OCI-LY7 (cell line): ENCODE results near the gene ADCY9. TPM values are rescaled to one million over a fixed set of nuclear protein-coding genes. Genes with fewer than 3 reads are reported as not detected.

Experiments used
- BruUV-seq: library from RNA; stranded (reverse); fragments of 400-500 nt; replicated peaks from 2 replicates; lab custom pipeline; 2021; lab: Mats Ljungman, UMichigan
- CTCF ChIA-PET: fragments of 300-600 bp; sonication (Branson Sonifier 250); formaldehyde crosslinking; loops from one replicate; lab custom pipeline; 2022; ENCODE audit warnings: antibody characterized with exemption; ENCODE audit not compliant: unreplicated experiment; lab: Charles Lee
- POLR2A ChIA-PET: fragments of 300-600 bp; sonication (Branson Sonifier 250); formaldehyde crosslinking; loops from one replicate; lab custom pipeline; 2022; ENCODE audit warnings: antibody characterized with exemption; lab: Charles Lee
- DNase-seq: peaks from one replicate; pipeline ENCODE4 v3.0.0-alpha.2; 2015; ENCODE audit warnings: low spot score
- H2AFZ ChIP-seq: fragments of 200-600 bp; sonication (generic), shearing (Covaris generic); 2 replicates; pipeline ENCODE4 v1.6.1; 2014; ENCODE audit warnings: mild to moderate bottlenecking, antibody characterized with exemption, low read length, moderate library complexity
- H3K27ac ChIP-seq: fragments of 200-600 bp; sonication (generic); 2 replicates; pipeline ENCODE4 v1.5.1; 2014; ENCODE audit warnings: mixed run types, low read depth, mild to moderate bottlenecking, moderate library complexity, low read length, inconsistent platforms; ENCODE audit not compliant: poor library complexity, severe bottlenecking
- H3K36me3 ChIP-seq: fragments of 200-600 bp; sonication (generic); 2 replicates; pipeline ENCODE4 v1.6.1; 2014; ENCODE audit warnings: mild to moderate bottlenecking, antibody characterized with exemption, low read length, moderate library complexity, mixed read lengths; ENCODE audit not compliant: insufficient read depth
- H3K4me1 ChIP-seq: fragments of 200-600 bp; sonication (generic); 2 replicates; pipeline ENCODE4 v1.5.1; 2014; ENCODE audit warnings: mild to moderate bottlenecking, low read length; ENCODE audit not compliant: insufficient read depth, poor library complexity, severe bottlenecking
- H3K4me2 ChIP-seq: fragments of 200-600 bp; sonication (generic); 2 replicates; pipeline ENCODE4 v1.6.1; 2014; ENCODE audit warnings: mild to moderate bottlenecking, low read length
- H3K4me3 ChIP-seq: fragments of 200-600 bp; sonication (generic); 2 replicates; pipeline ENCODE4 v1.5.1; 2014; ENCODE audit warnings: mild to moderate bottlenecking, low read depth, low read length; ENCODE audit not compliant: poor library complexity, severe bottlenecking
- H3K79me2 ChIP-seq: fragments of 200-600 bp; sonication (generic); 2 replicates; pipeline ENCODE4 v1.6.1; 2016; ENCODE audit warnings: low read depth, mild to moderate bottlenecking, low read length, moderate library complexity, mixed read lengths; ENCODE audit not compliant: insufficient read depth
- H3K9me2 ChIP-seq: fragments of 200-600 bp; sonication (generic); 2 replicates; pipeline ENCODE4 v1.6.1; 2016; ENCODE audit warnings: mild to moderate bottlenecking, low read length, mixed read lengths; ENCODE audit not compliant: insufficient read depth
- H3K9me3 ChIP-seq: fragments of 200-600 bp; sonication (generic); 2 replicates; pipeline ENCODE4 v1.6.1; 2014; ENCODE audit warnings: mild to moderate bottlenecking, mixed run types, low read length, mixed read lengths
- H4K20me1 ChIP-seq: fragments of 200-600 bp; sonication (generic); 2 replicates; pipeline ENCODE4 v1.6.1; 2014; ENCODE audit warnings: mild to moderate bottlenecking, antibody characterized with exemption, low read length, moderate library complexity, mixed read lengths; ENCODE audit not compliant: insufficient read depth
- CTCF ChIP-seq: fragments of 200-600 bp; sonication (generic); conservative IDR thresholded peaks from 2 replicates; pipeline ENCODE4 v1.5.1; 2014; ENCODE audit warnings: mild to moderate bottlenecking, antibody characterized with exemption, low read length, moderate library complexity, mixed read lengths
- EZH2phosphoT487 ChIP-seq: fragments of 200-600 bp; sonication (generic); IDR thresholded peaks from 2 replicates; pipeline ENCODE4 v1.6.1; 2018; ENCODE audit warnings: low read depth, borderline replicate concordance, mild to moderate bottlenecking, mixed run types, antibody characterized with exemption, low read length, moderate library complexity, mixed read lengths
- intact Hi-C: fragments of 100-400 bp; cut with micrococcal nuclease; formaldehyde crosslinking; loops from one replicate; pipeline ENCODE4 v1.10.0; 2022; ENCODE audit not compliant: unreplicated experiment
- total RNA-seq, 2 experiments: library from RNA; depleted of rRNA in 1 of 2; stranded (reverse); fragments of >200 nt in 1 of 2; shearing (Covaris generic) in 1 of 2; gene quantifications; 2 replicates each; pipeline ENCODE4 v1.2.3, GENCODE V29; 2014 to 2022

ADCY9 gene
- total RNA-seq, 2 experiments from 2014 or later = 0.22 to 0.34 TPM

- no TSS peak for BruUV-seq
- Histone ChIP-seq H4K20me1 (no peaks in the 10 kb centered on the region), H3K4me3 (no peak overlapping the region), H3K27ac (no peak overlapping the region), H3K9me3 (no peaks in the 10 kb centered on the region), H3K79me2 (no peaks in the 10 kb centered on the region), H3K4me1 (no peaks in the 10 kb centered on the region), H3K9me2 (no peaks in the 10 kb centered on the region), H3K4me2 (no peak overlapping the region), H3K36me3 (no peaks in the 10 kb centered on the region), H2AFZ (no peak overlapping the region)
- DNase-seq = no peak
- TF ChIP-seq EZH2phosphoT487 (no peak), CTCF (no peak)
- ChIA-PET POLR2A (interaction anchor here (0.6 kb wide), 1 partner anchor 17 kb away, joined by 4 read pairs; no protein-coding TSS in a partner anchor), CTCF (no interaction called here)
- intact Hi-C loops = no loop called here
Measured at GRCh38 chr16:4140652-4141051, 24.4 kb upstream of the ADCY9 start.

DNA sequence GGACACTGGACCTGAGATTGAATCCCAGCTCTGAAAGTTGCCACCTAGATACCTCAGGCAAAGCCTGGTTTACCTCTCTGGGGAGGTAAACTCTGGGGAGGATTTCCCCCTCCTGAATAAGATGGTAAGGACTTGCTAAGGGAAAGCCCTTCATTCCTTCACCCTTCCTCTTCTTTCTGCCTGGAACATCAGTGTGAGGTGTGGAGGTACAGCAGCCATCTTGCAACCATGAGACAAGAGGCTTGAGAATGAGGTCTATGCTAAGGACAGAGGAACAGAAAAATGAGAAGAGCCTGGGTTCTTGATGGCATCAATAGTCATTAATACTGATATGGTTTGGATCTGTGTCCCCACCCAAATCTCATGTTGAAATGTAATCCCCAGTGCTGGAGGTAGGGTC is 23.7 kb upstream of the ADCY9 start:
- intact Hi-C loops = no loop called here
- no peak overlapping the region for H2AFZ ChIP-seq
- H3K36me3 ChIP-seq = no peaks in the 10 kb centered on the region
- BruUV-seq = no TSS peak
- ChIA-PET POLR2A (no interaction called here), CTCF (no interaction called here)
- H3K9me2 ChIP-seq = no peaks in the 10 kb centered on the region
- no peaks in the 10 kb centered on the region for H3K79me2 ChIP-seq
- DNase-seq = no peak
- no peaks in the 10 kb centered on the region for H3K4me1 ChIP-seq
- TF ChIP-seq CTCF = no peak
- no peak overlapping the region for H3K4me2 ChIP-seq
- no peak overlapping the region for H3K4me3 ChIP-seq
- H4K20me1 ChIP-seq = no peaks in the 10 kb centered on the region
- no peaks in the 10 kb centered on the region for H3K9me3 ChIP-seq
- H3K27ac ChIP-seq = no peak overlapping the region

GRCh38 chr16:4138713-4139112 is 22.5 kb upstream of the ADCY9 start:
- no peak overlapping the region for H3K27ac ChIP-seq
- no peaks in the 10 kb centered on the region for H3K79me2 ChIP-seq
- H2AFZ ChIP-seq = no peak overlapping the region
- no peaks in the 10 kb centered on the region for H3K36me3 ChIP-seq
- CTCF ChIA-PET = no interaction called here
- DNase-seq = no peak
- POLR2A ChIA-PET = no interaction called here
- H4K20me1 ChIP-seq = no peaks in the 10 kb centered on the region
- no TSS peak for BruUV-seq
- no peak overlapping the region for H3K4me3 ChIP-seq
- H3K4me1 ChIP-seq = no peaks in the 10 kb centered on the region
- no peaks in the 10 kb centered on the region for H3K9me3 ChIP-seq
- no peak overlapping the region for H3K4me2 ChIP-seq
- no peak for TF ChIP-seq EZH2phosphoT487
- no peak for TF ChIP-seq CTCF
- intact Hi-C loops = no loop called here
- H3K9me2 ChIP-seq = no peaks in the 10 kb centered on the region
